C4-2B (cell line): ENCODE measurements around the gene HDC.

Source experiments
- CTCF ChIP-seq: fragments of 450-650 bp; conservative IDR thresholded peaks from 2 replicates; pipeline ENCODE4 v1.5.1; 2017; ENCODE audit warnings: mild to moderate bottlenecking
- ZFX ChIP-seq: fragments of 450-650 bp; IDR thresholded peaks from 2 replicates; pipeline ENCODE4 v1.6.1; 2017

- TF ChIP-seq CTCF = no peak
- TF ChIP-seq ZFX = no peak
Observed at GRCh38 chr15:50219820-50220219, 45.7 kb downstream of the HDC start.
